HL-60/S4 treated with retinoic acid at 250 ng/mL for 4 days and 3 days (cell line): Measurements from ENCODE around the gene HOXA9.

ENCODE experiments used
- in situ Hi-C: fragments of 300-500 bp; cut with MboI; formaldehyde crosslinking; loops from 2 replicates; pipeline ENCODE4 v1.7.0; 2022; ENCODE audit warnings: low sequenced_read_pairs

Gene HOXA9

DNA sequence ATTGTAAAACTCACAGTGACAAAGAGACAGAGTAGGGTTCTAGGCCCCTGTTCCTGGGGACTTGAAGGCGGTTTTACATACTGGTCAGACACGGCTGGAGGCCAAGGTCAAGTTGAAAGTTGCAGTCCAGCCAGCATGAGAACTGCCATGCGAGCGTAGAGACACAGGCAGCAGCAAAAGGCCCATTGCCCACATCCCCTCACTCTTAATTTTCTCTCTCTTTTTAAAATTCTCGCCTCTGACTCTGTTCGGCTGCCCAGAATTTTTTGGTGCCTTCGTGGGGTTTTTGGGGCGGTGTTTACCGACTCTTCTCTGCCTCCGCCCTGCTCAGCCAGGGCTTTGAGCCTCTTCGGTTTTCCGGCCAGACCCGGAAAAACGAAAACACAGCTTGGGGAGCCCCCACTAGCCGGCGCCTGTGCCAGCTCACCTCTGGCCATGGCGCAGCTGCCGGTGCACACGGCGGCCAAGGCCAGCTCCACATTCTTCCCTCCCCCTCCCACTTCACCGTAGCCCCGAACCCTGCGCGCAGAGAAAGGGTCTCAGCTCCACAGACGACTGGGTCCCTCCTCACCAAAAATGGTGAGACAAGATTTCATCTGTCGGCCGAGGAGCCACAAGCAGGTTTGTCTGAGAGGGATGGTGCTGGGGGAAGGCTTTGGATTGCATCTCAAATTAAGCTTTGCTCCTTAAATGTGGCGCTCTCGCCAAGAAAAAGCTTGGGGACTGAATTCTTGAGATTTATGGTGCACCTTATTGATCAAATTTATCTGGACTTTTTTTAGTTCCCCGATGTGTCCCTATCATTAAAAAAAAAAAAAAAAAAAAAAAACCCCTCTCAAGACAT, 36.9 kb upstream of the HOXA9 start:
- in situ Hi-C loops = loop anchor here (25.0 kb wide), 2 partner anchors 360 to 585 kb away; no protein-coding TSS in a partner anchor

DNA sequence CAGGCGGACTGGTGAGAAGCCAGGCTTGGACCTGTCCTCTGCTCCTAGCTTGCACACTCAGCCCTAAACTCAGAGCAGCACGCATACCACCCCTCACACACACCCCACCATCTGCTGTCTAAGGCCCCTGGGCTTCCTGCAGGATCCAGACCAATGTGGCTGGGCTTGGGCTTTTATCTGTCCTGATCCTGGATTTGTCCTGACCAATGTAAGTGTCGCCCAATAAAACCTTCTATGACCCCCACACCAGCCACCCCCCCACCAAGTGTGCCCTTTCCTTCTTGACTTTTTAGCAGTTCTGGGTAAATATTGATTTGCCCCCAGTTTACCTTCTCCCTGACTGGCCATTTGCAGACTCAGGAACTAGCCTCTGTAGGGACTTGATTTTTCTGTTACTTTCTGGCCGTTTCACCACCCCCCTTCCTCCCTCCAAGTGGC, 36.3 kb upstream of the HOXA9 start:
- in situ Hi-C loops = loop anchor here (25.0 kb wide), 2 partner anchors 361 to 586 kb away; no protein-coding TSS in a partner anchor

DNA sequence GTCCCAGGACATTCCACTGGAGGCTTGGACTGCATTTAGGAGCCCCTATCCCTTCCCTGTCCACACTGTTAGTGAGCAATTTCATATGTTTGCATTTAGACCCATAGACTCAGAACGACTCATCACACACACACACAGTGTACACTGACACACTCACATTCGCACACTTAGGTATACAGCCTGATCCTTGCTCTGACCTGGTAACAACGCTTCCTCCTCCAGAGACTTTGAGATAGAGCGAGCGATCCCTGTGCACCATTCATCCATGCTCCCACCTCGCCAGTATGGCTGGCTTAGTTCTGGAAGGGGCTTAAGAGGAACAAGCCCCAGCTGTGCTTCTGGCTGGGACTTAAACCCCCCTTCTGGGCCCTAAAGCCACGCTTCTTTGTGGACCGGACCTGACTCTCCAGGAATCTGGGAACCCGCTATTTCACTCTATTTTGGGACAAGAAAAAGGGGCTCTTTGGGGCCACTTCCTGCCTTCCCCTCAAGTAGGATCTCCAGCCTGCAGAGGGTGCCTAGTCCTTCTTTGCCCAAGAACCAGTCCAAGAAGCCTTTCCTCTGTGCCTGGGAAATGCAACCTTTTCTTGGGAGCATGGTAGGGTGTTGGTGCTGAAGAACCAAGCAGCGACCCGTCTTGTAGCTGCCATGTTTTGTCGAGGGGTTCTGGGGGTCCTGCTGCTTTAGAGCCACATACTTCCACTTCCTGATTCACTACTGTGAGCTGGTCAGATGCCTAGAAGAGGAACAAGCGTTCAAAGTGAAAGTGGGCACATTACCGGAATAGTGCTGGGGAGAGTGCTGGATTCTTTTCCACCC, 35.6 kb upstream of the HOXA9 start:
- in situ Hi-C loops = loop anchor here (25.0 kb wide), 2 partner anchors 361 to 586 kb away; no protein-coding TSS in a partner anchor

DNA sequence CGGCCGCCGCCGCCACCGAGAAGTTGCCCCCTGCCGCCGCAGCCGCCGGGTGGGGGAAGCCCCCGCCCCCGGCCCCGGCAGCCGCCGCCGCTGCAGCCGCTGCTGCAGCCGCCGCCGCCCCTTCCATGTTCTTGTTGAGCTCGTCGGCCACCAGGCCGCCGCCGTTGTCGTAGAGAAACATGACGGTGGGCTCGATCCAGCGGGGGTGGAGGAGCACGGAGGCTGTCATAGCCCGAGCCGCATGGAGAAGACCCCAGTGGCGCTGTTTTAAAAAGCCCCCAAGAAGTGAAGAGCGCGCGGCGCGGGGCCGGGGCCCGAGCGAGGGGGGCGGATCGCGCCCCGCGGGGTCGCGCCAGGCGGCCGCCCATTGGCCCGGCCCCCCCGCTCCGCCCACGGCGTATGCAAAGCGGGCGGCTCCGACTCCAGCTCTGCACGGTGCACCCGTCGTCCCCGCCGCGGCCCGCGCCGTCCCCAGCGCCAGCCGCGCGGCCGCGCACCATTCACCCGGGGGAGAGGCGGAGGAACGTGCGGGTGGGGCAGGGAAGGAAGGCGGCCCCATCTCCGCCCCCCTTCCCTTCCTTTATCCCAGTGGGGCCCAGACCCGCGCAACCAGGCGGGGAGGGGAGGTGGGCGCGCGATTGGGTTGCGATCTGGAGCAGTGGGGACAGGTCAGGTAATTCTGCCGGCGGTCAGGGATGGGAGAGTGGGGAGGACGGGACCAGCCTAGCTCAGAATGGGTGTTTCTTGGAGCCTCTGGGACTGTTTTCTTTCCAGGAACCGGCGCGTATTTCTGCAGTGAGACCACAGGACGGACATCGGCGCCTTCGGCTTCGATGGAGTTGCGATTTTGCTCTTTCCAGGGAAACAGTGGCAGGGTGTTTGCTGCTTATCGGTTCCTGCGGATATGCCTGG, 34.8 kb upstream of the HOXA9 start, which contains the start of gene HOXA13:
TSS of gene HOXA13 (minus strand) at position 243 of the 912 bp plus-strand sequence. CDS start at position 229, 14 bp downstream.
- in situ Hi-C loops = loop anchor here (25.0 kb wide), 3 partner anchors 362 to 1313 kb away; no protein-coding TSS in a partner anchor

DNA sequence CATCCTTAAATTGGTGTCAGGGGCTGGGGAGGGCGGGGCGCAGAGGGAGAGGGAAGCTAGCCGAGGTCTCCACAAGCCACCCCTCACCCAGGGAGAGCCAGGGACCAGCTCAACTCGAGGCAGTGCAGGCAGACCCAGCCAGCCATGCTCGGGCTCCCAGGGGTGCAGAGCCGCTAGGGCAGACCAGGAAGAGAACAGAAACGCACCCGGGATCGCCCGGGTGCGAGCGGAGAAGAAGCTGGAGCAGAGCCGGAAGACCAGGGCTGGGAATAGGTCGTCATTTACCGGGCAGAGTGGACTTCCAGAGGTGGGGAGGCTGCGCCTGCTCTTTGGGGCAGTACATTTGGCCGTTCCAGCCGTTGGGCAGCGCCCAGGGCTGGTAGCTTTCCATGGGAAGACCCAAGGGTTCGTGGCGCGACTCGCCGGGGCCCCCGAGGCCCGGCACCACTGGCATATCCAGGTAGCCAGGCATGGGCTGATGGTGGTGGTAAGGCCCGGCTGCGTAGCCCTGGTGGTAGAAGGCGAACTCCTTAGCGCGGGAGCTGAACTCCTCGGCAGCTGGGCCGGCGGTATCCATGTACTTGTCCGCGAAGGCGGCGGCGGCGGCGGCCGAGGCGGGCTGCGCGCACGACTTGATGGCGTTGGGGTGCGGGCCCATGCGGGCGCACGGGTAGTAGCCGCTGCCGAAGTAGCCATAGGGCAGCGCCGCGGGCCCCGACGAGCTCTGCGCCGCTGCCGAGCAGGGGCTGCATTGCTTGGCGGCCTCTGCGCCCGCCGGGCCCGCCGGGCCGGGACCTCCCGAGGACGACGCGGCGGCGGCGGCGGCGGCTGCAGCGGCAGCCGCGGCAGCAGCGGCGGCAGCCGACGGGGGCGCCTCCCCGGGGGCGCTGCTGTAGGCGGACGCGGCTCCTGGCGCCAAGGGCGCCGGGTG, 33.8 kb upstream of the HOXA9 start:
- in situ Hi-C loops = loop anchor here (25.0 kb wide), 1 partner anchor 1312 kb away; no protein-coding TSS in a partner anchor

DNA sequence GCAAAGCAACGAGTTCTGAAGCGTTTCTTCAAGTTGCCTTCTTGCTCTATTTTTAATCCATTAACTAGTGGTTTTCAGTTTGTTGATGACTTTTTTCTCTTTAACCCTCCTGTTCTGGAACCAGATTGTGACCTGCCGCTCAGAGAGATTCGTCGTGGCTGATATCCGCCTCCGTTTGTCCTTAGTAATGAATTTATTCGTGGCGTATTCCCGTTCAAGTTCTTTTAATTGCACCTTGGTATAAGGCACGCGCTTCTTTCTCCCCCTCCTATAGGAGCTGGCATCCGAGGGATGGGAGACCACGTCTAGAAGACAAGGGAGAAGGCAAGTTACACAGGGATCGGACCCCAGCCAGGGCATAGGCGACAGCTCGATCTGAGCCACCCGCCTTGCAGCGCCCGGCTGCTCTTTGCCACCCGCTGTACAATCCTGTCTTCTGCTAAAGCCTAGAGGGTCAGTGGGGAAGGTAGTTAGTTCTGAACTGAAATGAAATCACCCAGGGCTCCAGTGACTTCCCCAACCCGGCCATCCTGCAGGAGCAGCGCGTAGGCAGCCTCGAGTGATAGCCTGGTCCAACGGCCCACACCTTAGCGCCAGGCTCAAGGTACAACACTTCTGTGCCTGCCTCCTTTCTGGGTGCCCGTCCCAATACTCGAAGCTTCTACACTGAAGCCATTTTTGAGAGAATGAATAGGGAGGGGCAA, 33.0 kb upstream of the HOXA9 start:
- in situ Hi-C loops = loop anchor here (25.0 kb wide), 1 partner anchor 1311 kb away; no protein-coding TSS in a partner anchor

DNA sequence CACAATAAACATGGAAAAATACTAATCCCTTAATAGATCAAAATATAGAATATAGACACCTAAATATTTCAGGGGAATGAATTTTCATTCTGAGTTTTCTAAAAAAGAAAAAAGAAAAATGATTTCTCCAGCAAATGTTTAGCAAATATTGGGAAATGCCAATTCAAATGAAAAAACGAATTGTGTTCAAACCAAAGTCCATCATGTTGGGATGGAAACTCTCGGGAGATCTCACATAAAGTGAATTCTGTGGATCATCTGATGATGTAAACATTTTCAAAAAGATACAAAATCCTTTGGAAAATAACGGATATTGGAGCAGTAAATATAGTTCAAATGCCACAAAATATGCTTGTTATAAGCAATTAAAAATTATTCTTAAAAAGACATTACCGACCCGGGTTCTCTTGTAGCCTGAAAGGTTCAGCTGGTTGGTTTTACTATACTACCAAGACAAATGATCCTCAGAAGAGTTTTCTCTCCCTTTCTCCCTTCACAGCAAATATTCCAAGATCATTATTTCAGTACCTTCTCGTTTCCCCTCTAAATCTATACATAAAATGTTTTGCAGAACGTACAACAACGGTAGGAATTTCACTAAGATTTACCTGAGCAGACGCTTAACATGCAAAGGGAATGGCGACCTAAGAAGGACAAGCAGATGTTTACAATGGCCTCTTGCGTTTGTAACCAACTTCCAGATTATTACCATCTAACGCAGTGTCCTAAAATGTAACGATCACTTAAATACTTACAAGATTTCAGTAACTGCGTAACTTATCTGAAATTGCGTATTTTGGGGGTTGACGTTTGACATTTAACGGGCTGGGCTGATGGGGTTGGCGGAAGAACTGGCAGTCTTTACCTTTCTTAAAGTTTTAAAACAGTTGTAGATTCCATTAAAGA, 32.1 kb upstream of the HOXA9 start:
- in situ Hi-C loops = loop anchor here (25.0 kb wide), 1 partner anchor 1310 kb away; no protein-coding TSS in a partner anchor

DNA sequence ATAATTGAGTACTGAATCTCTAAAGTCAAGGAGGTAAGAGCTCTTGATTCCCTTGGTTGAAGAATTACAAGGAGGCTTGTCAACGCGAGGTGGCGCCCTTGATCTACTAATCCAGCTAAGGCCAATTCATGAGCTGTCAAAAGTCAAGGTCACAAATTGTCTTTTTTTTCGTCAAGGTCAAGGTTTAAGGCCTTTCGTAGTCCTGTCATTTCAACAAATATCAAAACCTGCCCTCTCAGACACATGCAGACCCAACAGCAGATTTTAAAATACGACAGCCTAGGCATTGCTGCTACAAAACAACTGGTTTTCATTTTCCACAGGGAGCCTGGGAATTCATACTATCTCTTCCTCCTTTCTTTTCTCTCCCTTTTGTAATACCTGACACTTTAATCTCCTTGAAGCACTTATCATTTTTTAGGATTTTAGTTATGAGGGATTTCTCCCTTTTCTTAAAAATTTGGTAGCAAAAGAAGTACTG, 31.0 kb upstream of the HOXA9 start:
- in situ Hi-C loops = loop anchor here (25.0 kb wide), 1 partner anchor 1309 kb away; no protein-coding TSS in a partner anchor

DNA sequence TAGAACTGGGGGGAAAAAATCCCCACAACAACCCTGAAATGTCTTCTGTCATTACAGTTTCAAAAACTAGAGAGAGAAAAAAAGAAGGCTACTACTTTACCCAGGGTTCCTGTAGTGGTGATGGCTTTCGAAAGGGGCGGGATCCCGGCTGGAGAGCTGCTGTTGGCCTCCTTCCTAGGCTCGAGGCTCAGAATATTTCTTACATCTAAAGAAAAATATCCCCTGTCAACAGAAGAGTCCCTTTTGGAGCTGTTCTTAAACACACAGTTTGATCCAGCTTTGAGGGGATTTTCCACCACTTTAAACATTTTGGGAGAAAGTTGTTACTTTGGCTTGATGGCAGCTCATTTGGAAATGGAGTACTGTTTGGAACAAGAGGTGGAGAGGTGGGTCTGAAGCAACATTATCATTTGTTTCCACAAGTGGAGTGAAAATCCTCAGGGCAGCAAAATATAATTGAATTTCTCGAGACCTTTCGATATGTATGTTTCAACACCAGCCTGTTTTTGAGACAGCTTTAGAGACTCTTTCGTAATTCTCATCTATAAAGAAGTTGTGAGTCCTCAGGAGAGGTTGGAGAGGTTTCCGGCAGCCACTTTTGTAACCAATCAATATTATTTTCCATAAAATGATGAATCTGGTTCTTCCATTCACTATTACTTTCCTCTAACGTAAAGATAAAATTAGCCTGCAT, 29.5 kb upstream of the HOXA9 start:
- in situ Hi-C loops = loop anchor here (25.0 kb wide), 1 partner anchor 1308 kb away; no protein-coding TSS in a partner anchor

DNA sequence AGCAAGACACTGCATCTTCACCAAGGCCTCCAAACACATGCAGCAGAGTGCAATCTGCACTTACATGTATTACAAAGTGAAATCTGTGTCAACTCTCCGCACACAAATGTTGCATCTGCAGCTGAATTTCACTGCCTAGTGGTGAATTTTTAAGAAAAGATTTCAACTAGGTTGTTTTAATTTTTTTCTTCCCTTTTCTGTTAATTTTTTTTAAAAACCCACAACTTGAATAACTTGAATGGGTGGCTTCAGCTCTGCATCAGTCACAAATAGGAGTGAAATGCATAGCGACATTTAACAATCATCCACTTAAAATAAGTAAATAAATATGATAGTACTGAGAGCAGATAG, 28.6 kb upstream of the HOXA9 start:
- in situ Hi-C loops = loop anchor here (25.0 kb wide), 1 partner anchor 1307 kb away; no protein-coding TSS in a partner anchor

DNA sequence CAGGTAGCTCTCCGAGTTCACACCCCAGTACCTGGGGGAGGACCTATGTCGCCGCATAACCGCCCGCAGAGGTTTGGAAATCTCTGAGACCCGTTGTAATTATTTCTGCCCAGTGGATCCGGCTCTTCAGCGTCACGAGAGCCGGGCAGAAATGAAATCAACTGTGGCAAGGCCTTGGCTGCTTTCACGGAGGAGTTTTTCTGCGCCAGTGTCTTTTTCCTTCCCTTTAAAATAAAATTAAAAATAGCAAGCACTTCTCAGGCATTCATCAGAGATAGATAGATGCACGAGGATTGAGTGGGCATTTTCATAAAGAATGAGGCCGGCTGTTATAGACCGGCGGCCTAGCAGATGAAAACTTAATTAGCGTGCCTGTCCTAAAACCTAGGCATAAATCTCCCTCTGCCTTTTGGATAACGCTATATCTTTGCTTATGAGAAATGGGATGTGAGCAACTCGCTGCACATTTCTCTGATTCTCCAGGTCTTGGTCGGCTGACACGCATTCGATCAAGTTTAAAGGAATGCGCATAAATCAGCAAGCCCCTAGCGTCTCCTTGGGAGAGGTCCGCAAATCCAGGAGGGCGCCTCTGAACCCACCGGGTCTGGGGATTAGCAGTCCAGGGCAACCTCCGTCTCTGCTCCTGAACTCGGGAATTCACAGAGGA, 28.1 kb upstream of the HOXA9 start:
- in situ Hi-C loops = loop anchor here (25.0 kb wide), 1 partner anchor 1306 kb away; no protein-coding TSS in a partner anchor

DNA sequence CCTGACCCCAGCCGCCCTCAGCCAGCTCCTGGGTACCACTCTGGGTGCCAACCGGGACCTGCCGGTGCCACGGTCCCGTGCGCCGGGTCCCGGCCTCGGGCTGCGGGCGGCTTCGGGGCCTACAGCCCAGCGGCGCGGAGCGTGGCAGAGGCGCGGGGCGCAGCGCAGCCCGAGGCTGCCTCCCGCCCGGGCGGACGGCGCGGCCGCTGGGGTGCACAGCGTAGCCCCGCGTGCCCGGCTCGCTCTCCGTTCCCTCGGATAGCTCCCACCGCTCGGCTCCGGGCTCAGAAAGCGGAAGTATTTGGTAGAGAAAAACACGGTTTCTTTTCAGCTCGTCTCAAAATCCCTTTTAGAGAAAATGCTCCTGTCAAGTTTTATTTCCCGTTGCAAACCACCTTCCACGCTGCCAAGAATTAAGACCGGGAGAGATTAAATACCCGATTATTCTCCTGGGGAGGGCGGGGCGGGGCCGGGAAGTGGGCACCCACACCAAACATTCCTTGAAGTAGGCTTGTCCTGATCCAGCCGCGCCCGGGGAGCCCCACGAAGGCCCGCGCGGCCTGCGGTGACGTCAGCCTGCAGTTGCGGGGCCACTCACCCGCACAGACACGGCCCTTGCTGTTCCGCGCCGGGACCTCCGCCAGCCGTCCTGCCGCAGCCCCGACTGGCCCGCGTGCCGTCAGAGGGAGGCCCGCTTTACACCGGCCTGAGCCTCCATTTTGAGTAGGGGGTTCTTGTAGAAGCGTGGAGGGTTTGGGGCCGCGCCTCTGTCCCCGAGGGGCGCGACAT, 27.4 kb upstream of the HOXA9 start:
- in situ Hi-C loops = loop anchor here (25.0 kb wide), 1 partner anchor 1305 kb away; no protein-coding TSS in a partner anchor

DNA sequence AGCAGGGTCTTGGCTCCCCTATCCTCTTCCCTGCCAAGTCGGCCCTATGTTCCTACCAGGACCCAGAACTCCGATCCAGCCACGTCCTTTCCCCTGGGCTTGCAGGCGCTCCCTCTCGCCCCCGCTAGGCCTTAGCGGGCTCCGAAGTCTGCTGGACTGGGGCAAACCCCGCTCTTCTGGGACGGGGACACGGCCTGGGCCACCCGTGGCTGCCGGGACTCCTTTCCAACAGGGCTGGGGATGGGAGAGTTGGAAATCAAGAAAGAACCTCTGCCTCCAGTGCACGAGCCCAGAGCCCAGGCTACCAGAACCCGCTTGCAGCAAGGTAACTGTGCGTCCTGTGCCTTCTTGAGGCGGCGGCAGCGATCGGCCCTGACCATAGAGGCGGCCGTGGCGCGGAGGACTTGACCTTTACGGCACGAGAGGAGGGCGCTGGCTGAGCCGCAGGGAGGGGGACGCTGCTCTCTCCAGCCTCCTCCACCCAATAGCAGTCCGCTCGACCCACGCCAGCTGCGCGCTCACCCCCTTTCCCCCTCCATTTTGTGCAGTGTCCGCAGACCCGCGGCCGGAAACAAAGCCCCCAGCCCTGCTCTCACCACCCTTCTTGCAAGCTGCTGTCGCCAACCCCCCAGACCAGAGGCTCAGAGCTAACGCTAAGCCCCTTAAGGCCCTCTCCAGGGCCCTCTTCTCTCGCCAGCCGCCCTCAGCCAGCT, 26.7 kb upstream of the HOXA9 start:
- in situ Hi-C loops = loop anchor here (25.0 kb wide), 1 partner anchor 1305 kb away; no protein-coding TSS in a partner anchor

DNA sequence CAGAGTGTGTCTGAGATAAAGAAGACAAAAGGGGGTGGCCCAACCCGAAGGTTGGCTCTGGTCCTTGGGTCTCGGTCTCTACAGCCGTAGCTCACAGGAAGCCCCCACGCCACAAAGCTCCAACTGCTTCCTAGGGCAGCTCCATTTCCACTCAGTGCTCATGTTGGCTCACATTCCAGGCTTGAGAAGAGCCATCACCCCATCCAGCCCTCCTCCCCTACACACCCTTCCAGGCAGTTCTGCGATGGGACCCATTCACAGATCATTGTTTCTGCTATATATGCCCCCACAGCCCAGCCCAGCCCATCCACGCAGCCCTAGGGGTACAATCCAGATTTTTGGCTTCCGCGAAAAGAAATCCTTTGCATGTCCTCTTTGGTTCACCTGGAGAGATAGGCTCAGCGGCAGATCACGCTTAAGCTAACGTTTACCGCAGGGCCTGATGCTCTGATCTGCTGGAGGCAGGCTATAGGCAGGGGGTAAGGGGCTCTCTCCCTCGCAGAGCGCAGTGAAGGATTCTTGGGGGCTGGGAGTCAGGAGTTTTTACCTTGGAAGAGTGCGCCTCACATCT, 25.9 kb upstream of the HOXA9 start:
- in situ Hi-C loops = loop anchor here (25.0 kb wide), 1 partner anchor 1304 kb away; no protein-coding TSS in a partner anchor
